Breast epithelium (tissue), 3 donors: ENCODE results near the gene CPNE4.

ENCODE experiments used
- CTCF ChIP-seq, 3 donors: fragments of 450-650 bp; IDR thresholded peaks; one replicate each; pipeline ENCODE4 v1.5.1; 2016 to 2017; ENCODE audit warnings: antibody characterized with exemption in 3 of 3, mild to moderate bottlenecking in 3 of 3, moderate library complexity in 3 of 3
- POLR2AphosphoS5 ChIP-seq, 3 donors: sonication (generic); formaldehyde crosslinking; IDR thresholded peaks; one replicate each; pipeline ENCODE4 v1.6.1; 2017; ENCODE audit warnings: antibody characterized with exemption in 3 of 3

GRCh38 chr3:132001999-132002398 is 32.8 kb downstream of the CPNE4 start:
- no peak for TF ChIP-seq CTCF (IDR thresholded peaks at IDR 0.05)
- no peak for TF ChIP-seq POLR2AphosphoS5 (IDR thresholded peaks at IDR 0.05)
